Mesodermal cell (in vitro differentiated cells): ENCODE measurements around the gene ACAD9.

Source experiments
- H3K27ac ChIP-seq: 2 replicates; pipeline ENCODE4 v1.7.0; 2013; ENCODE audit warnings: mild to moderate bottlenecking, low read depth, low read length, moderate library complexity; ENCODE audit not compliant: severe bottlenecking
- H3K36me3 ChIP-seq: 2 replicates; pipeline ENCODE4 v1.7.1; 2013; ENCODE audit warnings: mild to moderate bottlenecking, low read length, moderate library complexity; ENCODE audit not compliant: control insufficient read depth, insufficient read depth
- H3K4me1 ChIP-seq: one replicate; pipeline ENCODE4 v1.7.1; 2013; ENCODE audit warnings: mild to moderate bottlenecking, low read length; ENCODE audit not compliant: insufficient read depth, control insufficient read depth, poor library complexity, severe bottlenecking
- H3K4me3 ChIP-seq: 2 replicates; pipeline ENCODE4 v1.7.0; 2013; ENCODE audit warnings: low read length, control low read depth, mild to moderate bottlenecking; ENCODE audit not compliant: insufficient read depth, poor library complexity, severe bottlenecking; ENCODE audit errors: extremely low read depth
- H3K9me3 ChIP-seq: 2 replicates; pipeline ENCODE4 v1.7.1; 2013; ENCODE audit warnings: mild to moderate bottlenecking, low read length, moderate library complexity; ENCODE audit not compliant: control insufficient read depth
- WGBS, 2 experiments: methylation state at CpG; one replicate each; pipeline ENCODE4 v1.1.5; 2013; ENCODE audit warnings: missing lambda C conversion rate in 2 of 2; ENCODE audit not compliant: insufficient coverage in 2 of 2; 5-methylcytosine and 5-hydroxymethylcytosine counted together

Gene ACAD9

DNA sequence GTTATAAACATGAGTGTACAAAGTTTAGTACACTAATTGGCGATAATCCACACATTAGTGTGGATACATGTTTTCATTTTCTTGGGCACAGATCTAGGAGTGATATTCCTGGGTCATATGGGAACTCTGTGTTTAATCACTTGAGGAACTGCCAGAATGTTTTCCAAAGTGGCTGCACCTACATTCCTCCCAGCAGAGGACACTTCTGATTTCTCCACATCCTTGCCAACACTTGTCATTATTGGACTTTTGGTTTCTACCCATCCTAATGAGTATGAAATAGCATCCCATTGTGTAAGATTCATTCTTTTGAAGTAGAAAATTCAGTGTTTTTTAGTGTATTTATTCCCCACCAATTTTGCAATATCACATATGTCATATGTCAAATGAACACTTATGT, 60.8 kb downstream of the ACAD9 start:
- no peaks in the 10 kb centered on the region for H3K4me1 ChIP-seq
- no peak overlapping the region for H3K4me3 ChIP-seq
- H3K36me3 ChIP-seq = no peaks in the 10 kb centered on the region
- no peaks in the 10 kb centered on the region for H3K9me3 ChIP-seq
- H3K27ac ChIP-seq = no peak overlapping the region
- WGBS, 2 experiments = no CpG with 5 or more reads among the region's 1 CpG

DNA sequence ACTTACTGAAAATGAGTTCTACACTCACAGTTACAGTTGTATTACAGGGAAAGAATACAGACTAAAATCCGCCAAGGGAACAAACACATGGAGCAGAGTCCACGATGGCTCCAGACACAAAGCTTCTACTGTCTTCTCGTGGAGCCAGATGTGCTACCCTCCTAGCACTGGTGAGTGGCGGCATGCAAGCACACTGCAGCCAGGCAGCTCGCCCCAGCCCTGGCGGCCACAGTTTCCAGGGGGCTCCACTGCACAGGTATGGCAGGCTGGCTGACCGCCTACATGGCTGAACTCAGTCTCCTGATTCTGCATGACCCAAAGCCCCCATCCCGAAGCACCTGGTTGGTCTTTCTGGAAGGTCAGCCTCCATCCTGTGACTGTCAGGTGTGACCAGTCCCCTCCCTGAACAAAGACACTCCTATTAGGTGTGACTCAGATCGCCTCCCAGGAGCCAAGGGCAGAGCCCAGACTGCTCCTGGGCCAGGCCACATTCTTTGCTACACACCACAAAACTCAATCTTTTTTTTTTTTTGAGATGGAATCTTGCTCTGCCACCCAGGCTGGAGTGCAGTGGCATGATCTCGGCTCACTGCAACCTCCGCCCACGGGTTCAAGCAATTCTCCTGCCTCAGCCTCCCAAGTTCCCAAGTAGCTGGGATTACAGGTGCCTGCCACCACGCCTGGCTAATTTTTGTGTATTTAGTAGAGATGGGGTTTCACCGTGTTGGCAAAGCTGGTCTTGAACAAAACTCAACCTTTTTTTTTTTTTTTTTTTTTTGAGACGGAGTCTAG, 62.9 kb downstream of the ACAD9 start:
- no peak overlapping the region for H3K4me3 ChIP-seq
- no peak overlapping the region for H3K27ac ChIP-seq
- H3K4me1 ChIP-seq = no peaks in the 10 kb centered on the region
- H3K9me3 ChIP-seq = no peaks in the 10 kb centered on the region
- 79 to 89% methylated on average over 11 to 12 of the region's 15 CpGs for WGBS, 2 experiments
- H3K36me3 ChIP-seq = no peaks in the 10 kb centered on the region

GRCh38 chr3:128945041-128945877, 65.8 kb downstream of the ACAD9 start:
- Histone ChIP-seq H3K4me3 (no peak overlapping the region), H3K27ac (no peak overlapping the region), H3K9me3 (no peaks in the 10 kb centered on the region), H3K36me3 (no peaks in the 10 kb centered on the region), H3K4me1 (no peaks in the 10 kb centered on the region)
- whole genome bisulfite sequencing, 2 experiments = 90 to 95% methylated on average over 18 to 19 of the region's 21 CpGs

GRCh38 chr3:128945878-128946175, 66.4 kb downstream of the ACAD9 start:
- Histone ChIP-seq H3K4me3 (no peak overlapping the region), H3K9me3 (no peaks in the 10 kb centered on the region), H3K36me3 (no peaks in the 10 kb centered on the region), H3K4me1 (no peaks in the 10 kb centered on the region), H3K27ac (no peak overlapping the region)
- WGBS, 2 experiments = 70 to 94% methylated on average over 2 to 3 of the region's 3 CpGs

GRCh38 chr3:128946411-128946810, 67.0 kb downstream of the ACAD9 start:
- no peak overlapping the region for H3K4me3 ChIP-seq
- no peak overlapping the region for H3K27ac ChIP-seq
- H3K9me3 ChIP-seq = no peaks in the 10 kb centered on the region
- no peaks in the 10 kb centered on the region for H3K36me3 ChIP-seq
- H3K4me1 ChIP-seq = no peaks in the 10 kb centered on the region
- 95% methylated on average over 6 to 7 of the region's 7 CpGs for WGBS, 2 experiments

DNA sequence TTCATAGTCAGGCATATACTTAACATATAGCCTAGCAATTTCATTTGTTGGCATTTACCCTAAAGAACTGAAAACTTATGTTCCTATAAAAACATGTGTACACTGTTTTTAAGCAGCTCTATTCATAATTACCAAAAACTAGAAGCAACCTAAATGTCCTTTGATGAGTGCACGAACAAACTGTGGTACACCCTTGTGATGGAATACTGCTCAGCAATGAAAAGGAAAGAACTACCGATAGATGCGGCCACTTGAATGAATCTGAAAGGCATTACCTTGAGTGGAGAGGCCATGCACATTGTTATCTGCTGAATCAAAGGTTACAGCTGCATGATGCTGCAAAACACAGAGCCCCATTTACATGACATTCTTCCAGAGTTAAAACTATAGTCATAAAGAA, 69.7 kb downstream of the ACAD9 start:
- 80 to 100% methylated on average over 3 of the region's 3 CpGs for WGBS, 2 experiments
- Histone ChIP-seq H3K4me3 (no peak overlapping the region), H3K36me3 (no peaks in the 10 kb centered on the region), H3K27ac (no peak overlapping the region), H3K9me3 (no peaks in the 10 kb centered on the region), H3K4me1 (no peaks in the 10 kb centered on the region)

DNA sequence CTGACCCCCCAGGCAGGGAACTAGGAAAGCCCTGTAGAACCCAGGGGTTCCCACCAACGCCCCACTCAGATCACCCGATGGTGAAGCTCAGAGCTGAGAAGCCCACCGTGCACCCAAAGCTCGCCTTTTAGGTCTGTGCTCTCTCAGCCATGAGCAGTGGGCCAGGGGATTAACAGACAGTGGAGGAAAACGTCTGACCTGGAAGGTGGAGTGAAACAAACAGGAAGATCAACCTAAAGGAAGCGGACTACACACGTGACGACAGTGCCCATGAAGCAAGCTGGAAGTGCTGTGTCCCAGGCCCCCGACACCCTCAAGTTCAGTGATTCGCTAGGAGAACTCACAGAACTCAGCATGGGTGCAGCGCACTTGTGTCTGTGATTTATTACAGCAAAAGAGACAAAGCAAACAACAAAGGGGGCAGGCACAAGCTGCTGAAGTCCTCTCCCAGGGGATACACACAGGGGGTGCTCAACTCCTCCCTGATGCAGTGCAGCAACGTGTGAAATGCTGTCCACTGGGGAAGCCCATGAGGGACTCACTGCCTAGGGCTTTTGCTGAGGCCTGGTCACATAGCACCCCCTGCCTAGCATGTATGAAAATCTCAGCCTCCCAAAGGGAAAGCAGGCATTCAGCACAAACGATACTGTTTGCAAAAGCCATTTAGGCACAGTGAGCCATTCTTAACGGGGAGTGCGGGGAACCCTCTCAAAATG, 71.0 kb downstream of the ACAD9 start:
- no peak overlapping the region for H3K27ac ChIP-seq
- 77 to 81% methylated on average over 14 to 15 of the region's 15 CpGs for WGBS, 2 experiments
- no peaks in the 10 kb centered on the region for H3K36me3 ChIP-seq
- no peak overlapping the region for H3K4me3 ChIP-seq
- H3K9me3 ChIP-seq = no peaks in the 10 kb centered on the region
- no peaks in the 10 kb centered on the region for H3K4me1 ChIP-seq

- H3K27ac ChIP-seq = no peak overlapping the region
- H3K9me3 ChIP-seq = no peaks in the 10 kb centered on the region
- WGBS, 2 experiments = 100% methylated on average over 2 of the region's 2 CpGs
- no peaks in the 10 kb centered on the region for H3K4me1 ChIP-seq
- no peak overlapping the region for H3K4me3 ChIP-seq
- H3K36me3 ChIP-seq = no peaks in the 10 kb centered on the region
Measured at GRCh38 chr3:128956440-128956839, 77.0 kb downstream of the ACAD9 start.
